Measurements from ENCODE around the gene USH2A.

USH2A gene

GRCh38 chr1:216437603-216438002, 14.4 kb upstream of the USH2A start:
- TF ChIP-seq ZNF274 (IDR thresholded peaks at IDR 0.05; ENCODE audit: low read depth, low read length), result no peak
- H3K4me3 ChIP-seq (ENCODE audit: low read length), result no peak overlapping the region

DNA sequence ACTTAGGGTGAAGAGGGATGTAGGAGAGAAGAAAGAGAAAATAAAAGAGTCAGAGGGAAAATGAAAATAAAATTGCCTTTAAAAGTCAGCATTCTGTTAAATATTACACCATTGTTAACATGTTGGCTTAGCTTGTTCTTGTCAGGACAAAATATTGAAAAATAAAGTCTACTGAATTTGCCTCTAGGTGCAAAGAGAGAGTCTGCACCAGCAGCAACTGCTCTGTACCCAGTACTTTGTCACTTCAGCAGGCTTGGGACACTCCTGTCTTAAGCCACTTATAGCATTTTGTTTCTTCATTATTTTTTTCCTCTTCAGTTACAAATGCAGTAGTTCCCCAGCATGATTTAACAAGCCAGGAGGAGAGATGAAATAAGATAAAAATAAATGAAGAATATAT, 11.0 kb upstream of the USH2A start:
- H3K4me3 ChIP-seq (ENCODE audit: low read length), result no peak overlapping the region
- no peak for TF ChIP-seq ZNF274 (IDR thresholded peaks at IDR 0.05; ENCODE audit: low read depth, low read length)

DNA sequence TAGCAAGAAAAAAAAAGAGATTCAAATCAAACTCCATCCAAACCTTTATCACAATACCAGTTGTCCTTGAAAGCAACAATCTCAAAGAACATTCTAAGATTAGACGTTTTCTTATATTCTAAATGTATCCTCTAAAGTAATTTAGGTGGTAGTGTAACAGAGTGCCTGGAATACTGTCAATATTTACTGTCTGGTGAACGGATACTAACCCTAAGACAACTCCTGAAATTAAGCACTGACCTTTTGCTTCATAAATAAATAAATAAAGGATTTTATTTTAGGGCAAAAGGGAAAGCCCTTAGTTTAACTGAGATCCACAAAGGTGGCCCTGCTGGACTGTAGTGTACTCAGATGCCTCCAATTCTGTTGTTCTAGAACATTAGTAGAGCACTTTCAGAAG, 9.9 kb upstream of the USH2A start:
- TF ChIP-seq ZNF274 (IDR thresholded peaks at IDR 0.05; ENCODE audit: low read depth, low read length), result no peak
- no peak overlapping the region for H3K4me3 ChIP-seq (ENCODE audit: low read length)

DNA sequence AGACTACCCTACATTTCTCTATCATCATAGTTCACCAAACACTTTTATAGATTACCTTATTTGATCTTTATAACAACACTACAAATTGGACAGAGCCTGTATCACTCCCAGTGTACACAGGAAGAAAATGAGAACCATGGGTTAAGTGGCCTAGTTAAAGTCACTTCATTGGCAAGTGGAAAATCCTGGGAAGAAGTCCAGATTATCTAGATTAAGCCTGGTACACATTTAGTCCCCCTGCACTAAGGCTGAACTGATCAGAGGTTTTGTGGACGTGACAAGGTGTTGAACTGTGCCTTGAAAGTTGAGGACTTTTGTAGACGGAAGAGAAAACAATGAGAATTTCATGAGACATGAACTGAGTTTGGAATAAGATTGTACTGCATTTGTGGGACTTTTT, 7.5 kb upstream of the USH2A start:
- TF ChIP-seq ZNF274 (IDR thresholded peaks at IDR 0.05; ENCODE audit: low read depth, low read length), result no peak

GRCh38 chr1:216425577-216425976, 2.3 kb upstream of the USH2A start:
- TF ChIP-seq ZNF274 (IDR thresholded peaks at IDR 0.05; ENCODE audit: low read depth, low read length), result no peak
- H3K4me3 ChIP-seq (ENCODE audit: low read length), result no peak overlapping the region

More for the DNA sequence above, 7.5 kb upstream of the USH2A start:
- H3K4me3 ChIP-seq (ENCODE audit: low read length), result no peak overlapping the region

DNA sequence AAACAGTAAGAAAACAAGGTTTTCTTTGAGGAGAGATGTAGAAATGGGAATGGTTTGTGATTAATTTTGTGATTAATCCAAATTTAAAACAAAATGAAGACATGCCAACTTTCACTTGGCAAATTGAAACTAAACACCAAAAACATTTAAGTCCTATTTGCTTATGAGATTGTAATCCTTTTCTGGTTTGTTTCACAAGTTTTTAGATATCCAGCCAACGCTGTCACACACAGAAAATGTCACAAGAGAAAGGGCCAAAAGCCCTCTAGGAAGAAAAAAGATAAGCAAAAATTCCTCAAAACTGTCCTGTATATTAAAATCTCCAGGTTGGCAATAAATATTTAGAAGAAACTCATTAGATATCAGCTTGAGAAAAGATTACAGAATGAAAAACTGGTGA, 2.5 kb downstream of the USH2A start:
- TF ChIP-seq ZNF274 (IDR thresholded peaks at IDR 0.05; ENCODE audit: low read depth, low read length), result no peak
- H3K4me3 ChIP-seq (ENCODE audit: low read length), result no peak overlapping the region

DNA sequence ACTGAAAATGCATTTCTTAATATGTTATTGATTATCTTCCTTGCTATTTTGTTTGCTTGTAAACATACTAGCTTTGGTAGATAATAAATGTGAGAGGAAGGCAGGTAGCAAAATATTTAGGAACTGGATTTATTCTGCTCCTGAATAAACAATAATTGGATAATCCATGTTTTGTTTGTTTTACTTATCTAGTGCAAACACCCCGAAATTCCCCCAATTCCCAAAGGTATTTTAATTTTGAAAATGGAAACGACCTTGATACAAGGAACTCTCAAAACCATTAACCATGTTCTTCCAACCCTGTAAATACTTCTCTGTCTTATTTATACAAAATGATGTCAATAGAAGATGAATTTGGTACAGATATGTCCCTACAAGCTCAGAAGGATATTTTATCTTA, 3.0 kb downstream of the USH2A start:
- H3K4me3 ChIP-seq (ENCODE audit: low read length), result no peak overlapping the region
- no peak for TF ChIP-seq ZNF274 (IDR thresholded peaks at IDR 0.05; ENCODE audit: low read depth, low read length)

DNA sequence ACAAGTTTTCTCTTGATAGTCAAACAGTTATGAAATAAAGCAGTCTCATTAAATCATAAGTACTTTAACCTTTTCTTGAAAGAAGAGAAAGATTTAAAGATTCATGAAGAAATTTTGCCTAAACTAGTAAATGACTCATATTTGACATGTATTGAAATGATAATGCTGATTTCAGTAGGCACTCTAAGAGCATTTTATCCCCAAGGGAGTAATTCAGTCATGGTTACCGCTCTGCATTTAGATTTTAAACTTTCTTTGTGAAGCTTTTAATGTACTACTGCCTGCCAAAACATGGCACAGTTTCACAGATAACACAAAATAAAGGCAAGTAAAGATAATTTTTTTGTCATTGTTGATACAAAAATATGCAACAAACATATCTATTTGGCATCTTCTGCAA, 6.8 kb downstream of the USH2A start:
- no peak for TF ChIP-seq ZNF274 (IDR thresholded peaks at IDR 0.05; ENCODE audit: low read depth, low read length)
- H3K4me3 ChIP-seq (ENCODE audit: low read length), result no peak overlapping the region

DNA sequence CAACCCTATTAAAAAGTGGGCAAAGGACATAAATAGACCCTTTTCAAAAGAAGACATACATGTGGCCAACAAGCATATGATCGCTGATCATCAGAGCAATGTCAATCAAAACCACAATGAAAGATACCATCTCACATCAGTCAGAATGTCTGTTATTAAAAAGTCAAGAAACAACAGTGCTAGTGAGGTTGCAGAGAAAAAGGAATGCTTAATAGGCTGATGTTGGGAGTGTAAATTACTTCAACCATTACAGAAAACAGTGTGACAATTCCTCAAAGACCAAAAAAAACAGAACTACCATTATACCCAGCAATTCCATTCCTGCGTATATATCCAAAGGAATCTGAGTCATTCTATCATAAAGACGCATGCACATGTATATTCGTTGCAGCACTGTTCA, 13.2 kb downstream of the USH2A start:
- no peak overlapping the region for H3K4me3 ChIP-seq (ENCODE audit: low read length)
- no peak for TF ChIP-seq ZNF274 (IDR thresholded peaks at IDR 0.05; ENCODE audit: low read depth, low read length)

GRCh38 chr1:216390956-216391355, 32.3 kb downstream of the USH2A start:
- no peak overlapping the region for H3K4me3 ChIP-seq (ENCODE audit: low read length)
- no peak for TF ChIP-seq ZNF274 (IDR thresholded peaks at IDR 0.05; ENCODE audit: low read depth, low read length)

DNA sequence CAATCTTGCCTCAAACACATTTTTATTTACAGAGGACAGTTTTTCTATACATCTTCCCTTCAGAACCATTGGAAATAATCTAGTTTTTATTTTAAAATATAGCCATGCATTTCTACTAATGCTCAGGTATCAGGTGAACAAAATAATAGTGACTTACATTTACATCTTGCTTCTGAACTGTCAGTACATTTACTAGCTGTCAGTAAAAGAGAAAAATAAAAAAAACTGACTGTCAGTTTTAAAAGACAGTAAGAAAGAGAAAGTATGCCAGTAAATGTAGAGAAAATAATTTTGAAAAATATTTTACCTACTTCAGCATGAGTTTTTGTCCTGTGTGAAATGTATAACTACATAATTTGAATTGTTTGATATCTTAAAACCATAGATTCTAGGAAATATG, 33.5 kb downstream of the USH2A start:
- TF ChIP-seq ZNF274 (IDR thresholded peaks at IDR 0.05; ENCODE audit: low read depth, low read length), result no peak
- no peak overlapping the region for H3K4me3 ChIP-seq (ENCODE audit: low read length)

DNA sequence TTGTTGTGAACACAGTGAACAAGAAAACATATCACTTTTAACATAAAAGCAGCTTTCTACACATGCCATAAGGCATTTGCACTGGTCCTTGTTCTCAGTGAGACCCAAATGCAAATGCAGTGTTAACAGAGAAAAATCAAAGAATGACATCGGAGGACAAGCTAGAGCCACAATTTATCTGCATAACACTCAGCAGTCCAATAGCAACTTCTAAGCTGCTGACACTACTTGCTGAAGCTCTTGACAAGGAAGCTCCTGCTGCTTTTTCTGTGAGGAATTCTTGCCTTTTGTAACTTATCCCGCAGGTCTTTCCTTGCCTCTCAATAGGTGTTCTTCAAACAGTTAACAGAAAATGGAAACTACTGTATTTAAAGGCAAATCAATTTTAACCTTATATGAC, 34.7 kb downstream of the USH2A start:
- H3K4me3 ChIP-seq (ENCODE audit: low read length), result no peak overlapping the region
- TF ChIP-seq ZNF274 (IDR thresholded peaks at IDR 0.05; ENCODE audit: low read depth, low read length), result no peak

DNA sequence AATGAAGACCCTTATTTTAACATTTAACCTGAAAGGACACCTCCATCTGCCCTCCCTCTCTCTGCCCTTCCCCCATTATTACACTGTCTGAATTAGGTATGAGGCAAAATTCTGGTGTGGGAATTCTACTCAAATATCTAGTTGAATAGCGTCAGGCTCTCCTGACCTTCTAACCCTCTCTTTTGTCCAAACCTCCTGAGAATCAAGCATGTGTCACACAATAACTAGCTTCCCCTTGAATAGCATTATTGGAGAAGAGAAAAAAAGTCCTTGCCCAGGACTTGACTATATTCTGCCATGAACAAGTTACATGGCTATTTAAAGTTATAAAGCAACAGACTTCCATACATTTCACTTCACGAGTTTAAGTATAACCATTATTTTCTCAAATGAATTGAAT, 35.5 kb downstream of the USH2A start:
- H3K4me3 ChIP-seq (ENCODE audit: low read length), result no peak overlapping the region
- no peak for TF ChIP-seq ZNF274 (IDR thresholded peaks at IDR 0.05; ENCODE audit: low read depth, low read length)

- H3K4me3 ChIP-seq (ENCODE audit: low read length), result no peak overlapping the region
- TF ChIP-seq ZNF274 (IDR thresholded peaks at IDR 0.05; ENCODE audit: low read depth, low read length), result no peak
These were observed 43.8 kb downstream of the USH2A start for GRCh38 chr1:216379441-216379840.

DNA sequence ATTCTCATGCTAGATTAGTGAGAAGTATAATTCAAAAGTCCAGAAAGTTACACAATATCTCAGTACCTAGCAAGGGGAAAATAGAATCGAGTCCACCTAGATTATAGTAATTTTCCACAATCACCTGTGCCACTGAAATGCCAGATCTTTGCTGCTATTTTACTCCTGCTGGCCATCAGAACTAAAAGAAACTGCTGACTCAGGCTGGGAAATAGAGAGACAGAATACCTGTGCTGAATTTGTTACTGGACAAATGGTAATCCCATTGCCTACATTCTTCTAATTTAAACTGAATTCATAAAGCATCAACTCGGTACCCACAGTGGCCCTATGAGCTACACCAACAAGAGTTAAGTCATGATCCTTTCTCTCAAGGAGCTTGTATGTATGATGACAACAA, 55.0 kb downstream of the USH2A start:
- no peak overlapping the region for H3K4me3 ChIP-seq (ENCODE audit: low read length)
- TF ChIP-seq ZNF274 (IDR thresholded peaks at IDR 0.05; ENCODE audit: low read depth, low read length), result no peak

- H3K4me3 ChIP-seq (ENCODE audit: low read length), result no peak overlapping the region
- TF ChIP-seq ZNF274 (IDR thresholded peaks at IDR 0.05; ENCODE audit: low read depth, low read length), result no peak
These were observed 56.3 kb downstream of the USH2A start for GRCh38 chr1:216366979-216367378.

DNA sequence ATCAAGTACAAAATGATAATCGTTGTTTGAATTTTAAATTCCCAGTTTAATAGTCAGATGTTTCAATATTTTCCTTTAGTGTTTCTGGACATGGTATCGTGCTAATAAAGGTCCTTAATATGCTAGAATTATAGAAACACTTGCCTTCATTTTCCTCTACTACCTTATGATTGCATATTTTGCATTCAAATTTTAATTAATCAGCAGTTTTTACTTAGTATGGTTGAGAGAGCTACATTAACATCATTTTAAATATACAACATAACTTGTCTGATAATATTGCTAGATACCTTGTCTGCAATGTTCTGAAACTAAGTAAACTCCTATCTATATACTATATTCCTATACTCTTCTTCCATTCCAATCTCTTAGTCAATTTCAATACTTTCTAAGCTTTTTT, 66.3 kb downstream of the USH2A start:
- H3K4me3 ChIP-seq (ENCODE audit: low read length), result no peak overlapping the region
- TF ChIP-seq ZNF274 (IDR thresholded peaks at IDR 0.05; ENCODE audit: low read depth, low read length), result no peak

All from GM08714 (cell line).